Gastrocnemius medialis (tissue), 4 donors: ENCODE data around the gene PLG. TPM values are rescaled to one million over a fixed set of nuclear protein-coding genes. Genes with fewer than 3 reads are reported as not detected.
"Not testable (repeated sequence)": the region's sequence is repeated elsewhere in the genome, so short reads cannot be mapped to it uniquely, and the experiment has no call there.

Experiments
- ATAC-seq, 2 donors: fragments of 150-250 bp; one replicate each; pipeline ENCODE4 v1.9.1; 2016
- DNase-seq, 2 donors: peaks; one replicate each; pipeline ENCODE4 v3.0.0-alpha.2; 2019
- H3K27ac ChIP-seq, 4 donors: fragments of 200-600 bp; sonication (generic); 1 replicate in 1 of 4; 2 replicates in 3 of 4; pipeline ENCODE4 v1.5.1; 2016 to 2018; ENCODE audit warnings: mild to moderate bottlenecking in 2 of 4, moderate library complexity in 1 of 4
- H3K27me3 ChIP-seq, 3 donors: fragments of 200-600 bp; sonication (generic) in 2 of 3; 1 replicate in 1 of 3; 2 replicates in 2 of 3; pipeline versions ENCODE4 v1.5.1 to v1.6.0; 2016 to 2019; ENCODE audit warnings: mild to moderate bottlenecking in 1 of 3, moderate library complexity in 1 of 3
- H3K36me3 ChIP-seq, 2 donors: fragments of 200-600 bp; sonication (generic) in 1 of 2; one replicate each; pipeline ENCODE4 v1.5.1; 2017 to 2018
- H3K4me1 ChIP-seq, 2 donors: fragments of 200-600 bp; sonication (generic) in 1 of 2; one replicate each; pipeline ENCODE4 v1.5.1; 2016 to 2017; ENCODE audit warnings: mild to moderate bottlenecking in 2 of 2
- H3K4me3 ChIP-seq, 4 donors: fragments of 200-600 bp; sonication (generic) in 3 of 4; 1 replicate in 1 of 4; 2 replicates in 3 of 4; pipeline ENCODE4 v1.5.1; 2016 to 2019; ENCODE audit warnings: mild to moderate bottlenecking in 2 of 4
- H3K9me3 ChIP-seq, 3 donors: fragments of 200-600 bp; sonication (generic) in 2 of 3; 1 replicate in 1 of 3; 2 replicates in 2 of 3; pipeline ENCODE4 v1.5.1; 2016 to 2019
- CTCF ChIP-seq, 5 experiments: fragments of 450-650 bp in 3 of 5; fragments of 200-600 bp in 2 of 5; sonication (generic) in 2 of 5; IDR thresholded peaks in 4 of 5; conservative IDR thresholded peaks in 1 of 5; 1 replicate in 4 of 5; 2 replicates in 1 of 5; pipeline ENCODE4 v1.5.1; 2016 to 2019; ENCODE audit warnings: antibody characterized with exemption in 5 of 5, mild to moderate bottlenecking in 3 of 5, moderate library complexity in 3 of 5
- POLR2A ChIP-seq, 2 donors: fragments of 450-650 bp; IDR thresholded peaks; one replicate each; pipeline ENCODE4 v1.6.1; 2017; ENCODE audit warnings: antibody characterized with exemption in 2 of 2, mild to moderate bottlenecking in 2 of 2, moderate library complexity in 2 of 2
- in situ Hi-C, 4 donors: fragments of 200-750 bp; cut with MboI; loops; one replicate each; pipeline versions ENCODE4 v1.15.0 to v1.8.0; 2017; ENCODE audit warnings: low sequenced_read_pairs in 4 of 4
- intact Hi-C: fragments of 100-400 bp; cut with DNase I; formaldehyde crosslinking; loops from one replicate; pipeline ENCODE4 v1.15.1; 2023; ENCODE audit warnings: low total_unique reads
- total RNA-seq, 4 donors: library from RNA; depleted of rRNA; stranded (reverse); fragments of >200 nt; gene quantifications; one replicate each; pipeline versions ENCODE4 v1.1.0 to v1.2.3, GENCODE V29; 2016

The PLG gene
- total RNA-seq, 4 donors from 2014 or later = 1.1 to 2.4 TPM; not detected in 2

- H3K4me3 ChIP-seq = no peak overlapping the region
- H3K27ac ChIP-seq = no peak overlapping the region
- H3K4me1 ChIP-seq = no peaks in the 10 kb centered on the region
- in situ Hi-C loops (no loop called here), intact Hi-C loops (no loop called here)
- ATAC-seq = no peak
- DNase-seq = no peak
- no peak for TF ChIP-seq POLR2A (IDR thresholded peaks at IDR 0.05)
- TF ChIP-seq CTCF (IDR thresholded peaks at IDR 0.05 in 4 of 5, conservative IDR thresholded peaks at IDR 0.05 in 1 of 5) = no peak
- no peaks in the 10 kb centered on the region for H3K9me3 ChIP-seq
- no peaks in the 10 kb centered on the region for H3K36me3 ChIP-seq
- no peaks in the 10 kb centered on the region for H3K27me3 ChIP-seq
Observed at GRCh38 chr6:160775792-160776580, 73.9 kb downstream of the PLG start.

- intact Hi-C loops, H3K4me1 ChIP-seq, in situ Hi-C loops, H3K36me3 ChIP-seq, H3K9me3 ChIP-seq, H3K4me3 ChIP-seq, ATAC-seq, H3K27ac ChIP-seq, H3K27me3 ChIP-seq, DNase-seq: not testable (repeated sequence)
Observed at GRCh38 chr6:160779095-160779494, 77.1 kb downstream of the PLG start.

GRCh38 chr6:160780656-160781055 lies 78.6 kb downstream of the PLG start:
- intact Hi-C loops, H3K4me3 ChIP-seq, in situ Hi-C loops, DNase-seq, H3K27me3 ChIP-seq, H3K9me3 ChIP-seq, H3K36me3 ChIP-seq, ATAC-seq, H3K27ac ChIP-seq, H3K4me1 ChIP-seq: not testable (repeated sequence)

- Histone ChIP-seq H3K27ac (no peak overlapping the region), H3K4me1 (no peaks in the 10 kb centered on the region), H3K9me3 (no peaks in the 10 kb centered on the region), H3K36me3 (no peaks in the 10 kb centered on the region), H3K4me3 (no peak overlapping the region), H3K27me3 (no peaks in the 10 kb centered on the region)
- TF ChIP-seq CTCF (IDR thresholded peaks at IDR 0.05 in 4 of 5, conservative IDR thresholded peaks at IDR 0.05 in 1 of 5) (no peak), POLR2A (IDR thresholded peaks at IDR 0.05) (no peak)
- DNase-seq (no peak), ATAC-seq (no peak)
- in situ Hi-C loops (no loop called here), intact Hi-C loops (no loop called here)
Observed at GRCh38 chr6:160781298-160781697, 79.3 kb downstream of the PLG start.

GRCh38 chr6:160782228-160782627 lies 80.2 kb downstream of the PLG start:
- no peak overlapping the region for H3K27ac ChIP-seq
- ATAC-seq = no peak
- no peaks in the 10 kb centered on the region for H3K4me1 ChIP-seq
- no peak overlapping the region for H3K4me3 ChIP-seq
- in situ Hi-C loops = no loop called here
- H3K9me3 ChIP-seq = no peaks in the 10 kb centered on the region
- no peak for TF ChIP-seq POLR2A (IDR thresholded peaks at IDR 0.05)
- TF ChIP-seq CTCF (IDR thresholded peaks at IDR 0.05 in 4 of 5, conservative IDR thresholded peaks at IDR 0.05 in 1 of 5) = no peak
- no peak for DNase-seq
- H3K36me3 ChIP-seq = no peaks in the 10 kb centered on the region
- intact Hi-C loops = no loop called here
- H3K27me3 ChIP-seq = no peaks in the 10 kb centered on the region

GRCh38 chr6:160783741-160784140 lies 81.7 kb downstream of the PLG start:
- Histone ChIP-seq H3K27ac (no peak overlapping the region), H3K4me3 (no peak overlapping the region), H3K27me3 (no peaks in the 10 kb centered on the region), H3K4me1 (no peaks in the 10 kb centered on the region), H3K36me3 (no peaks in the 10 kb centered on the region), H3K9me3 (no peaks in the 10 kb centered on the region)
- in situ Hi-C loops (no loop called here), intact Hi-C loops (no loop called here)
- ATAC-seq (no peak), DNase-seq (no peak)
- TF ChIP-seq CTCF (IDR thresholded peaks at IDR 0.05 in 4 of 5, conservative IDR thresholded peaks at IDR 0.05 in 1 of 5) = no peak
- no peak for TF ChIP-seq POLR2A (IDR thresholded peaks at IDR 0.05)

GRCh38 chr6:160788126-160788525 lies 86.1 kb downstream of the PLG start:
- H3K4me3 ChIP-seq, ATAC-seq, DNase-seq, intact Hi-C loops, H3K36me3 ChIP-seq, H3K9me3 ChIP-seq, H3K27me3 ChIP-seq, H3K27ac ChIP-seq, in situ Hi-C loops, H3K4me1 ChIP-seq: not testable (repeated sequence)
